GM18508 (cell line): ENCODE results near the gene B4GAT1.
A peak's percentile ranks its signal among the peaks of the same experiment; 100 is the strongest.

Experiments used
- ATAC-seq: cut with Tn5 transposase; IDR thresholded peaks from one replicate; pipeline ENCODE4 v1.9.1; 2021; ENCODE audit warnings: moderate number of reproducible peaks; ENCODE audit not compliant: insufficient read depth, unreplicated experiment

B4GAT1 gene

GRCh38 chr11:66338276-66339161 lies 8.9 kb downstream of the B4GAT1 start:
- ATAC-seq, result no peak

- no peak for ATAC-seq
Observed at GRCh38 chr11:66337103-66337899, 10.1 kb downstream of the B4GAT1 start.

GRCh38 chr11:66336234-66337102 lies 11.0 kb downstream of the B4GAT1 start, which contains the start of gene RIN1:
RIN1 (minus strand) TSS chr11:66336434; CDS start chr11:66336402, 32 bp downstream.
- peak; percentile 50 for ATAC-seq

GRCh38 chr11:66335531-66336233 lies 11.7 kb downstream of the B4GAT1 start:
- no peak for ATAC-seq

- no peak for ATAC-seq
Observed at GRCh38 chr11:66334605-66335442, 12.6 kb downstream of the B4GAT1 start.

GRCh38 chr11:66333896-66334604 lies 13.4 kb downstream of the B4GAT1 start:
- no peak for ATAC-seq

- no peak for ATAC-seq
Observed at GRCh38 chr11:66333220-66333877, 14.1 kb downstream of the B4GAT1 start.

- ATAC-seq, result no peak
Observed at GRCh38 chr11:66332371-66333219, 14.8 kb downstream of the B4GAT1 start.

- no peak for ATAC-seq
Observed at GRCh38 chr11:66331542-66332370, 15.7 kb downstream of the B4GAT1 start.

- ATAC-seq, result no peak
Observed at GRCh38 chr11:66330931-66331330, 16.5 kb downstream of the B4GAT1 start.

- no peak for ATAC-seq
Observed at GRCh38 chr11:66329165-66329673, 18.2 kb downstream of the B4GAT1 start.

- ATAC-seq, result no peak
Observed at GRCh38 chr11:66328302-66329144, 18.9 kb downstream of the B4GAT1 start.

- no peak for ATAC-seq
Observed at GRCh38 chr11:66328031-66328301, 19.5 kb downstream of the B4GAT1 start.

- ATAC-seq, result no peak
Observed at GRCh38 chr11:66327171-66328030, 20.0 kb downstream of the B4GAT1 start.
